NK-92 (cell line): Measurements from ENCODE around the gene PCMT1.
"Not testable (repeated sequence)": the region's sequence is repeated elsewhere in the genome, so short reads cannot be mapped to it uniquely, and the experiment has no call there.

Source experiments
- DNase-seq: peaks from one replicate; lab custom pipeline; 2025; ENCODE audit not compliant: unreplicated experiment; lab: John Stamatoyannopoulos, UW

Gene PCMT1

GRCh38 chr6:149813351-149813750 lies 63.8 kb downstream of the PCMT1 start:
- DNase-seq = no peak

- DNase-seq = no peak
Measured at GRCh38 chr6:149815788-149816187, 66.2 kb downstream of the PCMT1 start.

GRCh38 chr6:149820506-149820905 lies 71.0 kb downstream of the PCMT1 start:
- DNase-seq = no peak

- DNase-seq = no peak
Measured at GRCh38 chr6:149821492-149821891, 72.0 kb downstream of the PCMT1 start.

GRCh38 chr6:149823013-149823412 lies 73.5 kb downstream of the PCMT1 start:
- no peak for DNase-seq

- DNase-seq = no peak
Measured at GRCh38 chr6:149825292-149825691, 75.8 kb downstream of the PCMT1 start.

- no peak for DNase-seq
Measured at GRCh38 chr6:149830731-149831307, 81.3 kb downstream of the PCMT1 start.

GRCh38 chr6:149831308-149831820 lies 81.8 kb downstream of the PCMT1 start:
- DNase-seq = no peak

GRCh38 chr6:149833651-149834050 lies 84.1 kb downstream of the PCMT1 start:
- no peak for DNase-seq

GRCh38 chr6:149834513-149835481 lies 85.3 kb downstream of the PCMT1 start:
- DNase-seq = peak; percentile 5

GRCh38 chr6:149840345-149841075 lies 91.0 kb downstream of the PCMT1 start:
- DNase-seq = no peak

GRCh38 chr6:149842331-149842730 lies 92.8 kb downstream of the PCMT1 start:
- DNase-seq = no peak

GRCh38 chr6:149843051-149843633 lies 93.6 kb downstream of the PCMT1 start:
- DNase-seq = no peak

- DNase-seq = not testable (repeated sequence)
Measured at GRCh38 chr6:149844036-149844435, 94.5 kb downstream of the PCMT1 start.

- no peak for DNase-seq
Measured at GRCh38 chr6:149844480-149844879, 94.9 kb downstream of the PCMT1 start.

GRCh38 chr6:149845549-149845948 lies 96.0 kb downstream of the PCMT1 start:
- DNase-seq = no peak

- no peak for DNase-seq
Measured at GRCh38 chr6:149846321-149846720, 96.8 kb downstream of the PCMT1 start.

- no peak for DNase-seq
Measured at GRCh38 chr6:149847939-149848267, 98.4 kb downstream of the PCMT1 start.

- not testable (repeated sequence) for DNase-seq
Measured at GRCh38 chr6:149848343-149848742, 98.8 kb downstream of the PCMT1 start.

- DNase-seq = no peak
Measured at GRCh38 chr6:149851461-149852110, 102.0 kb downstream of the PCMT1 start.

- no peak for DNase-seq
Measured at GRCh38 chr6:149852180-149852579, 102.6 kb downstream of the PCMT1 start.
